Fibroblast of the conjunctiva (primary cell): ENCODE data around the gene SKIL.

Experiments used
- DNase-seq: peaks from one replicate; pipeline ENCODE4 v3.0.0-alpha.2; 2010; ENCODE audit warnings: low read depth

The SKIL gene

DNA sequence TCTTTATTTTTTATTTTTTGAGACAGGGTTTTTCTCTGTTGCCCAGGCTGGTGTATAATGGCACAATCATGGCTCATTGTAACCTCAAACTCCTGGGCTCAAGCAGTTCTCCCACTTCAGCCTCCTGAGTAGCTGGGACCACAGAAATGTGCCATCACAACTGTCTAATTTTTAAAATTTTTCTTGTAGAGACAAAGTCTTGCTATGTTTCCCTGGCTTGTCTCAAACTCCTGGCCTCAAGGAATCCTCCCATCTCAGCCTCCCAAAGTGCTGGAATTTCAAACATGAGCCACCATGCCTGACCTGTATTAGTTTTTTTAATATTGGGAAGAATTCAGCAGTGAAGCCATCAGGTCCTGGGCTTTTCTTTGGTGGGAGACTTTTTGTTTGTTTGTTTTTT lies 47.6 kb downstream of the SKIL start:
- no peak for DNase-seq

DNA sequence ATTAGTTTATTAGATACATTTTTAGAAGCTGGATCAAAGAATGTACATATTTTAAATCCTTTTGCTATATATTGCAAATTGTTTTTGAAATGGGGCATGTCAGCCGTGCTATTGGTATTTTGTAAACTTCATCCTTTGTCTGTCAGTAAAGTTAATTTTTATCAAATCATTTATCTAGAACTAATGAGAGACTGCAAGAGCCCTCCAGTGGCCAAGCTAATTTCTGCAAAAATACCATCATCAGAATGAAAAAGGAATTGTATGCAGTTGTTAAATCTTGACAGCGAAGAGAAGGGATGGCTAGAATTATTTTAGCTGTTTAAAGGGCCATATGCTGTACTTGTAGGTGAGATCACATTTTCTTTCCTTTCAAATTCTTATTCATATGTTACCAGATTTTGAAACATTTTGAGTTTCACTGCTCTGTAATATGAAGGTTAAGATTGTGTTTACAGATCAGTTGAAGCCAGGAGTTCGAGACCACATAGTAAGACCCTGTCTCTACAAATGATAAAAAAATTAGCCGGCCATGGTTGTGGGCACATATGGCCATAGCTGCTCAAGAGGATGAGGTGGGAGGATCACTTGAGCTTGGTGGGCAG lies 53.0 kb downstream of the SKIL start:
- no peak for DNase-seq

DNA sequence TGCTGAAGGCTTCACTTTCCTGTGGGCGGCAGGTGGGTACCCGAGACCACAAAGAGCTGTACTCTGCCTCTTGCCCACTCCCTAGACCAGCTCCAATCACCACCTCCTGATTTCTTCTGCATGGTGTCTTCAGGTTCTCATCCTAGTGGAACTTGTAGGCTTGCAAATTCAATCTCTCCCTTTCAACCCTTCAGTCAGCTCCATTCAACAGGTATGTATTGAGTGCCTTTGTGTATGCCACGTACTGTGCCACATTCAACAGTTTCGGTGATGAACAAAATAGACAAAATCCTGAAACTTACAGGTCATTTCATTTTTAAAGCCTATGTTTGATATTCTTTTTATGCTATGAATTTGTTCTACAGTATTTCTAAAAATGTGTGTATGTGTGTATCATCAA lies 55.8 kb downstream of the SKIL start:
- no peak for DNase-seq

DNA sequence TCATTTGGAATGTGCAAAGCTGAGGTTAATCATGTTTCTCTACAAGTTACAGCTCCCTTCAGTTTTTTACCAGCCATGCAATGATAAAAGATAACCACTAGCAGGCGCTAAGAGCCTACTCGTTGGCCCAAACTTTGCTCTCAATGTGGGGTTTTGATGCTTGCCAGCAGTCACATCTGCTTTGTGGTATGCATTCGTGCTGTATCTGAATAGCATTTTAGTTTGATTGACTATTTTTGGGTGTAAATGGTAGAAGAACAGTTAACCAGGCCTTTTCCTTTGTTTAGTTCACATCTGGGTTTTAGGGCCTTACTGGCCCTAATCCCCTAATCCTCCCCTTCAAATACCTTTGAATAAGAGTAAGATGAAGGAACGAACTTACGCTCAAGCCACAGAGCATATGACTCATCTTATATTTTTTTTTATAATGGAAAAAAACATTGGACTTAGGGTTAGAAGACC lies 56.7 kb downstream of the SKIL start:
- DNase-seq, result peak; percentile 89

DNA sequence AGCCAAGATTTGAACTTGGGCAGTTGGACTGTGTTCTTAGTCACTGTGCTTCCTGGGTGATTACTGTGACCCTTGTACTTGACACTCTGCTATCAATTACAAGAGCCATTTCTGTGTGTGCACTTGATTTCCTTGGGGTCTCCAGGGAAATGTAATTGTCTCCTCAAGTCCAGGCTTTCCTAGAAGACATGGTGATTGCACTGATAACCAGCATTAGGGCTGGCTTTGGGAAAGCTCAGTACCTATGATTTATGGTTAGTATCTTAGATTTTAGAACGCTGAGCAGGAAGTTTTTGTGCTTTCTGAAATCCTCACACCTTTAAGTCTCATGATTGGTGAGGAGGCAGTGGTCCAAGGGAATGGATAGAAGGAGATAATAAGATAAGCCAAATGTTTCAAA lies 59.6 kb downstream of the SKIL start:
- no peak for DNase-seq

DNA sequence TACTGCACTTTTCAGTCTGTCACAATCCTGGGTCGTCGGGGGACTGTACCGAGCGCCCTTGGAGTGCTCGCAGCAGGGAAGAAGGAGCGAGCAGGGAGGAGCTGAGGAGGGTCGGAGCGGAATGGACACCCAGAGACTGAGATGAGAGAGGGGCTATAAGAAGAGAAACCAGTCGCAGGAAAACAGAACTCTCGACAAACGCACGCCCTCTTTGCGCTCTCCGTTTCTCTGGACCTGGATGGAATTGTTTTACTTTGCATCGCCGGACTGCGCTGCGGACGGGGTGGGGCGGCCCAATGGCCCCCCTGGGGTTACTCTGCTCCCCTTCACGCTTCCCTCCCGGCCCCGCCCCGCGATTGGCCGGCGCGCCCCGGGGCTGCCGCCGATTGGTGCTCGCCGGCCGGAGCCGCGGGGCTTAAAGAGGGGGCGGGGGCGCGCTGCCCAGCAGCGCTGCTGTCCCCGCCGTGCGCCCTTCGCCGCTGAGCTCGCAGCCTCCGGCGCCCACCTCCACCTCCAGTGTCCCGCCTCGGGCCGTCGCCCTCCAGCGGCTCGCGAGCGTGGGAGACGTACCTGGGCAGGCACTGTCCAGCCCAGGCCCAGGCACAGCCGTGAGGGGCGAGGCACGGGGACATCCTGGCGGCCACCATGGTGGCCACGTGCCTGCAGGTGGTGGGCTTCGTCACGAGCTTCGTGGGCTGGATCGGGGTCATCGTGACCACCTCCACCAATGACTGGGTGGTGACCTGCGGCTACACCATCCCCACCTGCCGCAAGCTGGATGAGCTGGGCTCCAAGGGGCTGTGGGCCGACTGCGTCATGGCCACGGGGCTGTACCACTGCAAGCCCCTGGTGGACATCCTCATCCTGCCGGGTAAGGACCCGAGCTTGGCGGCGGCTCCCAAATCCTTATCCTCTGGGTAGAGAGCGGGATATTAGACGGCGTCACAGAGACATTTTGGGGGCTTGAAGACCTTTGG lies 61.2 kb downstream of the SKIL start, which contains the start of gene CLDN11:
CLDN11 (plus strand) TSS at position 447 of the 977 bp plus-strand sequence; CDS start at position 646, 199 bp downstream.
- DNase-seq, result peak; percentile 59

DNA sequence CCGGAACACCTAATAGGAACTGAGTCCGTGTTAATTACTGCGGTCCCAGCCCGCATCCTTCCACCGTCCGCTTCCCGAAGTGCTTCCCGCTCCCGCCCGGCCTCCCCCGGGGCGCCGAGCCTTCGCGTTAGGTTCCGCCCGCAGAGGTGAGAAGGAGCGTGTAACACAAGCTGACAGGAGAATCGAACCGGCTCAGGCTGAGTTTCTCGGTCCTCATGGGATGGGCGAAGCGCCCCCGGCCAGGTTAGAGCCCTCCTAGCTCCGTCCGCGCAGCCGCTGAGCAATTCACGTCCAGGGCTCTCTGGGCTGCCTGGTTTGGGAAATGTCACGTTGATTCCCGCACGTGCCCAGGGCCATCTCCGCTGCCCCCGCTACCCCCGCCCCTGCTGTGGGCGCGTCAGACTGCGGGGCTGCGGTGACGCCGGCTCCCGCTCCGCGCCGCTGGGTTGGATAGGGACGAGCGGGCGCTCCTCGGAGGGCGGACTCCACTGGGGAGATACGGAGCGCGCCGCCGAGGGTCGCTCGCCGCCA lies 62.1 kb downstream of the SKIL start:
- DNase-seq, result no peak

DNA sequence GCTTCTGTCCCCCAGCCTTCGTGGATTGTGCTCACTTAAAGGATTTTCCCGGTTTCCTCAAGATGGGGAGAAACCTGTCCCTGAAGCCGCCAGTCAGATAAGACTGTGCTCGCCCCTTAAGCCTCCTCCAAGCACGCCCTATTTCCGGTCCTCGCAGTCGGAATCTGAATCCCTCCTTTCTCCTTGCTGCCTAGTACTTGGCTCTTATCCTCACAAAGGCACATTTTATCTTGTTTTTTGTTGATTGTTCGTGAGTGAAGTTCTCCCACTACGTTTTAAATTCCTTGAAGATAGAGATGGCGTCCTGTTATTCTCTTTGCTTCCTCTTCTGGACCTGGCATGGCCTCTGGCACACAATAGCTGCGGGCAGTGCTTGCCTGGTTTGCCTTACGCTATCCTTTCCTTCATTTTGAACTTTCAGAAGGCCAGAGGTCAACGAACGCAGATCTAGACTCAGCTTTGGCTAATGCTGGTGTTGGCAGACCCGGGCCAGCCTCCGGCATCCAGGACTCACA lies 62.8 kb downstream of the SKIL start:
- no peak for DNase-seq

DNA sequence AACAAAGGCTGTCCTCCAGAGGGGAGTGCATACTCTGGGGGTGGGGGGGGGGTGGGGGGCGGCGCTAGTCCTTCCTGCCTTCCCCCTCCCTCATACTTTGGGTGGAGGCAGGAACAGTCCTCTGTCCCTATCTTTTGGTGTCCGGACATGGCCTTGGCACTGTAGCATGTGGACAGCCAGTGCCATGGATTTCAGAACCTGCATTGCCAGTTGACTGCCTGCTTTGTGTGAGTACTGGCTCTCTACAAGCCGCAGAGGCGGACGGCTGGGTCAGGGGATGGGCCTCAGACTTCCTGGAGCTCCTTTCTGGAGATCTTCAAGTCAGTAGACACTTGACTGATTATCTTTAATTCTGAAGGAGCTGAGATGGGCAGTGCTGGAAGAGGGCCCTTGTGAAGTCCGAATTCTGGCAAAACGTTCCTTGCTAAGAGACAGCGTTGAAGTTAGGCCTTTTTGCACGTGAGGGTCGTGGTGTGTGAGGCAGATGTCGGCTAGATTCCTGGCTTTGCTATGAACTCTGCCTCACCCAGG lies 63.7 kb downstream of the SKIL start:
- no peak for DNase-seq

DNA sequence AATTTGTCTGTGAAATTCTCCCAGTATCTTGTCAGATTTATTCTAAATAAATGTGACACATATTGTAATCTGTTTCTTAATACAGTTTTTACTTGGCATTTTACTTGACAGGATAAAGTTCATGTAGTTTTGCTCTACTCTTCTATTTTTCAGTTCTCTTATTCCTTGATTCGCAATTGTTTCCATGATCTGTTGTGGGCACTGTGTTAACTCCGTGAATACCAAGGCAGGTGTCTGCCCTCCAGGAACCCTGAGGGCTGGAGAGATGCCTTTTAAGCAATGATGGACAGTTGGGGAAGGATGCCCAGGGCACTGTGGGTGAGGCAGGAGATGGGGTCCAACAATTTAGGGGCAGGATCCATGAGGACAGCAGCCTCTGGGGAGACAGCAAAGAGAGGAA lies 64.2 kb downstream of the SKIL start:
- no peak for DNase-seq

DNA sequence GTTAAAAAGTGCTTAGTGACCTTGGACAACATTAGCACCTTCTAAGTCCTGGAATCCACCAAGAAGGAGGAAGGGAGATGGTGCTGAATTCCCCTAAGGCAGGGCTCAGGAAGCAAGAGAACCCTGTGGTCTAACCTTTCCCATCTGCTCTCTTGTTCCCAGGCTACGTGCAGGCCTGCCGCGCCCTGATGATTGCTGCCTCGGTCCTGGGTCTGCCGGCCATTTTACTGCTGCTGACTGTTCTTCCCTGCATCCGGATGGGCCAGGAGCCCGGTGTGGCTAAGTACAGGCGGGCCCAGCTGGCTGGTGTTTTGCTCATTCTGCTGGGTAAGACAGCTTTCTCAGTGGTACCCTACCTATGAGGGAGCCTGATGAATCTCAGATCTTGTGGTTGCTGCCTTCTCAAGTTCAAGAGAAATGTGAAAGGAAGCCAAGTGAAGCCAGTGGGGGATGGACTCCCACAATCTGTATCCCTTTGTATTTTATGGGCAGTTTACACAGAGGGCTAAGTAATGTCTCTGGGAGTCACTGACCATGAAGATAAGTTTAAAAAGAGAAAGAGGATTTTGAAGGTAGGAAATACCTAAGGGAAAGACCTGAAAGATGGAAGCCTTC lies 65.6 kb downstream of the SKIL start:
- no peak for DNase-seq

DNA sequence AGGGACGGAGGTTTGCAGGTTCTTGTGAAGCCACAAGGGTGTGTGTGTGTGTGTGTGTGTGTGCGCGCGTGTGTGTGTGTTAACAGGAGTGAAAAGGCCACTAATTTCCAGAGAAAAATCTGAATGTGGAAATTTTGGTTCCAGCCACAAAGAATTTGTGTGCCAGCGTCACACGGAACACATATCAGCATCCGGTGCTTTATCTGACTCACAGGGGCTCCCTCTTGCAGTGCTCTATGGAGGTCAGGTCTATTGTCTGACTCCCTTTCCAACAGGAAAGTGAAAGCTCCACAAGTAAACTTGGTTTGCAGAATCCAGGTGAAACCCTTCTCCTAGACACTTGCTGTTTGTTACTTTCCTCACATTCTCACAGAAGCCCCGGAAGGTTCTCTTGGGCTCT lies 67.4 kb downstream of the SKIL start:
- DNase-seq, result no peak

DNA sequence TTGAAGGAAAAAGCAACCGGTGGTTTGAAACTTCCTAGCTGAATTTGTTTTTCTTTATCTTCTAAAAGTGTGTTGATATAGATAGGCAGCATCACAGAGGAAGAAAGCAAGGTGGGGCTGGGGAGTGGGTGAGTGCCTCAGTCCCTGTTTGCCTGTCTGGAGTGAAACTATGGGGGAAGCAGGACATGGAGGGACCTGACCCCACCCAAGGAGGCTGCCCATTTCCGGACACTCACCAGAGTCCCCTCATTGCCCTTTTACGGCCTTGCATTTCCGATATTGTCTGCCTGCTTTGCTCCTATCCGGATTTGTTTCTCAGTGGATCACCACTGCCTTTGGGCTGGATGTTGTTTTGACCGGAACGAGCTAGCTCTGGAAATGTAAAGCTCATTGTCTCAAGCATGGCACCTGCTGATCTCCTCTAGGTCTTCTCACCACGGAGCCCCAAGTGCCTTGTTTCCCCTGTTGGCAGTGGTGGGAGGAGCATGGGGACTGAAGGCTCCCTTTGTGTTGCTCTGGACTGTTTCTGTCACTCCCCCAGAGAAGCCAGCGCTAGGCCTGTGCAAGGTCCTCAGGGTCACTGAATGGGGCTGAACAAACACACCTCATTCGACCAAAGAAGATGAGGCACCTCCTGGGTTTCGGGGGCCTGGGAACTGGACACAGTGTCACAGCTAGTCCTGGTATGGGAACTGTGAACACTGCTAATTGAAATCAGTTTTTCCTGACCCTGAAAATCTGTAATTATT lies 68.2 kb downstream of the SKIL start:
- no peak for DNase-seq

DNA sequence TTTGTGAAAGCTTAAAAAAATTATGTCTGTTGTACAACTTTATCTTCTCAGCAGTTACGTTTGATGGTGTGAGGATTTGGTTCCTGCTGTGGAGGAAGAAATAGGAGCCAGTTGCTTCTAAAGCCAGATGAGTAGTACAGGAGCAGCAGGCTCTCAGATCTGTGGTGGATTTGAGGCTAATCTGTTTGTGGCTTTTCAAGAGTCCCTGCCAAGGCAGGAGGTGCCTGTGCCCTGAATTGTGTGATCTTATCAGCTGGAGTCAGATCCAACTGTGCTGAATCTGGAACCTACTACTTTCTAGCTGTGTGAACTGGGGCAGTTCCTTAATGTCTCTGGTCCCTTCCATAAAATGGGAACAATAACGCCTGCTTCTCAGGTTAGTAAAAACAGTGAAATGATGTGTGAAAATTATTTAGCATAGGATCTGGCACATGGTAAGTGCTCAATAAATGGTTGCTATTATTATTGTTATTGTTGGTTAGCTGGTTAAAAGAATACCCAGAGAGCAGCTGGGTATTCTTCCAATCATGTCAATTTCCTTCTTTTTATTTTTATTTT lies 68.8 kb downstream of the SKIL start:
- DNase-seq, result no peak

DNA sequence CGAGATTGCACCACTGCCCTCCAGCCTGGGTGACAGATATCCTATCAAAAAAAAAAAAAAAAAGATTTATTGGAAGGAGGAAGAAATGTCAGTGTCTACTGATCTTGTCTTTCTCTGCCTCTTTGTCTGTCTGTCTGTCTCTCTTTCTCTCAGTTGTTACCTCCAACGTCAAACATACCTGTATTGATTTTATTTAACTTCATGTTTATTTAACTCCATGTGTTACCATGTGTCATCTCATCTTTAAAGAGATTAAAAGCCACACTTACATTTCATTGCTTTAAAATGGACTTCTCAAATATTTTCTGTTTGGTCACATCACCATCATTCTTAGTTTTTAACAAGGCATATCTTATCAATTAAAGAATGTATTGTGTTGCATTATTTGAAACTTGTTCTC lies 70.6 kb downstream of the SKIL start:
- DNase-seq, result no peak

DNA sequence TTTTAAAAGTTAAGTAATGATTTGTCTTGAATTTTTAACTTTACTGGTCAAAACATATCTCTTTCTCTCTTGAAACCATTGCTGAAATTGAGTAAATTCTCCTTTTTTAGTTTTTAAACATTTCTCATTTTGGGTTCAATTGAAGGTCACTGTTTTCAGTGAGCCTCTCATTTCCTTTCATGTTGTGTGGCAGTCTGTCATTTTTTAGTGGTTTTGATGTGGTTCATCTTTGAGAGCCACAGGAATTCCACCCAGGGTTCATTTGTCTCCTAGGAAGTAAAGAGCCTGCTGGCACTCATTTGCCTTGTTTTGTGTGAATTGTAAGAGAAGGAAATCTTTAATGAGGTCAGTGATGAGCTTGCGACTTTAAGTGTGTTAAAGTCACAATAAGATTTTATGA lies 71.5 kb downstream of the SKIL start:
- DNase-seq, result no peak

DNA sequence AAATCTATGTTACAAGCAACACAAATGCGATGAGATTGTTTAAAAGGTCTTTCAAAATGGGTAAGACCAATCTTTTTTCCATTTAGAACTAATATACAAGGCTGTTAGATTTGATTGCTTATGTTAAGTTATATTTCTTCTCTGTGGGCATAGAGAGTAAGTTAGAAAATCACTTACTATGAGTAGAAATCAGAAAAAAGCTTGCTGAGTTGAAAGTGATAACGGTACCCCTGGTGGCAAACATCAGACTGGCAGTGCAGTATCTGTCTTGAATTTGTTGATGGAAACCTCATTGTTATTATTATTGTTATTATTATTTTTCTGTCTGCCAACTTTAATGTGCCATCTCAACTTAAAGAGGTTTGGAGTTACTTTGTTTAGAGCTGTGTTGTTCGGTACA lies 73.5 kb downstream of the SKIL start:
- DNase-seq, result no peak

DNA sequence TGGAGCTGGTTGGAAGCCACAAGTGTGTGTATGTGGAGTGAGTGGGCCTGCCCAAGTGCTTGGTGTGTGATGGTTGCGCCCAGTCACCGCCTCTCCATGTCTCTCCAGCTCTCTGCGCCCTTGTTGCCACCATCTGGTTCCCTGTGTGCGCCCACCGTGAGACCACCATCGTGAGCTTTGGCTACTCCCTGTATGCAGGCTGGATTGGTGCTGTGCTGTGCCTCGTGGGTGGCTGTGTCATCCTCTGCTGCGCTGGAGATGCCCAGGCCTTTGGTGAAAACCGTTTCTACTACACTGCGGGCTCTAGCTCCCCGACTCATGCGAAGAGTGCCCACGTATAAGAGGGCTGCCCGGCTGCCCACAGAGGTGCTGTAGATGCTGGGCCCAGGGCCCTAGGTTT lies 74.9 kb downstream of the SKIL start:
- no peak for DNase-seq

DNA sequence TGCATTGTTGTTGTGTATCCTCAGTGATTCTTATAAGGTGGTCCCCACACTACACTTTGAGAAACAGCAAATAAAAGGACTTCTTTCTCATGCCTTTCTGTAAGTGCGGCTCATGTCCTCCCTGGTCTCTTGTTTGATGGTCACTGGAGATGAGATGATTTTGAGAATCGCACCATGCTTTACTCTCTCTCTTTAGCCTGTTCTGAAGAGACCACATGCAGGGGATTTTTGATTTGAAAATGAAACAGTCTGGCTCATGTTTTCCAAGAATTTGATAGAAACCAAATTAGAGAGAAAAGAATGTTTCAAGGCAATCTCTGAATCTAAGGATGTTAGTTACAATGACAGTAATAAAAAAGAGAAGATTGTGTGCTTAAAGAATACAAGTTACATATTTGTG lies 79.2 kb downstream of the SKIL start:
- no peak for DNase-seq

DNA sequence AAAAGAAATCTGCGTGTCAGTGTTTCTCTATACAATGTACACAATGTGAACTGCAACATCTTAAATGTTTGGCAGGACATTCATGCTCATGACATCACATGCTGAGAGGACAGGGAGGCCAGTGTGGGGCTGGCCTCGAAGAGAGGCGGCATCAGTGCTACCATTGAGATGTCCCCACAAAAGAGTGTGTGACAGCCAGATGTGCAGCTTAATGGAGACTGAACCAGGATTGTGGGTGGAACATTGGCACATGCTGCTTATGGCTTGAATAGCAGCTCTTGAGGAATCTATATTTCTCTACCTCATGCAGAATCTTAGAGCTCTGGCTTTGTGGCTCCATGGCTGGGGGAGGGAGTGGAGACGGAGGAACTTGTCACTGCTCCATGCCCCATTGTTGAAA lies 79.7 kb downstream of the SKIL start:
- DNase-seq, result no peak
